HCT116 (cell line): ENCODE results near the gene XPA.

Source experiments
- ATF3 ChIP-seq: IDR thresholded peaks from 2 replicates; pipeline ENCODE4 v1.6.1; 2012
- CBX3 ChIP-seq: IDR thresholded peaks from 2 replicates; pipeline ENCODE4 v1.6.1; 2012; ENCODE audit warnings: low read depth
- CTCF ChIP-seq, 3 experiments: fragments of 200-600 bp in 1 of 3; sonication (generic) in 1 of 3; IDR thresholded peaks in 2 of 3; conservative IDR thresholded peaks in 1 of 3; 2 replicates each; pipeline ENCODE4 v1.5.1; 2012 to 2017; ENCODE audit warnings: low read depth in 2 of 3, low read length in 2 of 3, antibody characterized with exemption in 1 of 3, borderline replicate concordance in 1 of 3, control low read depth in 1 of 3, mild to moderate bottlenecking in 1 of 3, mixed read lengths in 1 of 3, mixed run types in 1 of 3, moderate library complexity in 1 of 3; ENCODE audit not compliant: insufficient read depth in 1 of 3
- EGR1 ChIP-seq: IDR thresholded peaks from 2 replicates; pipeline ENCODE4 v1.6.1; 2012; ENCODE audit warnings: low read depth
- ELF1 ChIP-seq: IDR thresholded peaks from 2 replicates; pipeline ENCODE4 v1.6.1; 2012; ENCODE audit warnings: low read depth, borderline replicate concordance
- EZH2 ChIP-seq: fragments of 200-600 bp; sonication (generic); IDR thresholded peaks from 2 replicates; pipeline ENCODE4 v1.6.1; 2017; ENCODE audit warnings: antibody characterized with exemption, mixed run types
- EZH2phosphoT487 ChIP-seq: fragments of 200-600 bp; IDR thresholded peaks from 2 replicates; pipeline ENCODE4 v1.6.1; 2018; ENCODE audit warnings: antibody characterized with exemption, borderline replicate concordance
- POLR2A ChIP-seq: IDR thresholded peaks from 2 replicates; pipeline ENCODE4 v1.7.0; 2011; ENCODE audit warnings: borderline replicate concordance; ENCODE audit not compliant: insufficient read depth, insufficient read length; ENCODE audit errors: extremely low read depth
- POLR2AphosphoS5 ChIP-seq: IDR thresholded peaks from 2 replicates; pipeline ENCODE4 v1.6.1; 2011; ENCODE audit warnings: mild to moderate bottlenecking, low read depth, low read length, moderate library complexity
- RAD21 ChIP-seq: IDR thresholded peaks from 2 replicates; pipeline ENCODE4 v1.6.1; 2012; ENCODE audit warnings: low read depth, mild to moderate bottlenecking
- TCF7L2 ChIP-seq: IDR thresholded peaks from 2 replicates; pipeline ENCODE4 v1.7.0; 2011; ENCODE audit warnings: borderline replicate concordance, inconsistent platforms; ENCODE audit not compliant: insufficient read depth, insufficient read length; ENCODE audit errors: extremely low read depth
- YY1 ChIP-seq: IDR thresholded peaks from 2 replicates; pipeline ENCODE4 v1.6.1; 2011; ENCODE audit warnings: low read length, low read depth, moderate library complexity, mild to moderate bottlenecking; ENCODE audit not compliant: insufficient replicate concordance; ENCODE audit errors: extremely low read depth
- ZFX ChIP-seq: fragments of 450-650 bp; IDR thresholded peaks from 2 replicates; pipeline ENCODE4 v1.6.1; 2017
- TF ChIP-seq, protein P1 (sequence below): IDR thresholded peaks from 2 replicates; pipeline ENCODE4 v1.6.1; 2012; ENCODE audit warnings: low read depth

DNA sequence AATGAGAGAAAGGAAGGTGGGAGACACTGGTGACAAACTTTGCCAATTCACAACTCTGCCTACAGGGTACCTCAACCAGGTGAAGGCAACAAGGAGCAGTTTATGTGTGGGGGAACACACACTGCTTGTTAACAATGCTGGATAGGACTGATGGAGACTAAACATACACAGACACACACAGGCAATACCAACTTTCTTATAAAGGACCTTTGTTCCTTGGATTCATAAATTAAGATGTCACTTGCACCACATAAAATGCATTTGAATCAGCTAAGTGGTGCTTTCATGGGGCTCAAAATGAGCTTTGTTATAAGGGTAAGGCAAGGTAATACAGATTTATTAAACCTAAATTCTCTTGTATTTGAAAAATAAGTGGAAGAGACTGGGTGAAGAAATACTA is 68.0 kb downstream of the XPA start:
- TF ChIP-seq EZH2 (no peak), ELF1 (no peak), YY1 (no peak), EZH2phosphoT487 (no peak), POLR2A (no peak), CTCF (IDR thresholded peaks at IDR 0.05 in 2 of 3, conservative IDR thresholded peaks at IDR 0.05 in 1 of 3; ENCODE audit: borderline replicate concordance in 1 of 3, insufficient read depth in 1 of 3, low read depth in 2 of 3, low read length in 2 of 3) (0 out of 6 replicates have a peak, but pooled peaks of 1 of the 3 experiments have one; percentile 3), POLR2AphosphoS5 (no peak), RAD21 (no peak), TCF7L2 (no peak), CBX3 (no peak), ZFX (no peak), EGR1 (no peak), ATF3 (no peak)
- TF ChIP-seq, protein P1, sequence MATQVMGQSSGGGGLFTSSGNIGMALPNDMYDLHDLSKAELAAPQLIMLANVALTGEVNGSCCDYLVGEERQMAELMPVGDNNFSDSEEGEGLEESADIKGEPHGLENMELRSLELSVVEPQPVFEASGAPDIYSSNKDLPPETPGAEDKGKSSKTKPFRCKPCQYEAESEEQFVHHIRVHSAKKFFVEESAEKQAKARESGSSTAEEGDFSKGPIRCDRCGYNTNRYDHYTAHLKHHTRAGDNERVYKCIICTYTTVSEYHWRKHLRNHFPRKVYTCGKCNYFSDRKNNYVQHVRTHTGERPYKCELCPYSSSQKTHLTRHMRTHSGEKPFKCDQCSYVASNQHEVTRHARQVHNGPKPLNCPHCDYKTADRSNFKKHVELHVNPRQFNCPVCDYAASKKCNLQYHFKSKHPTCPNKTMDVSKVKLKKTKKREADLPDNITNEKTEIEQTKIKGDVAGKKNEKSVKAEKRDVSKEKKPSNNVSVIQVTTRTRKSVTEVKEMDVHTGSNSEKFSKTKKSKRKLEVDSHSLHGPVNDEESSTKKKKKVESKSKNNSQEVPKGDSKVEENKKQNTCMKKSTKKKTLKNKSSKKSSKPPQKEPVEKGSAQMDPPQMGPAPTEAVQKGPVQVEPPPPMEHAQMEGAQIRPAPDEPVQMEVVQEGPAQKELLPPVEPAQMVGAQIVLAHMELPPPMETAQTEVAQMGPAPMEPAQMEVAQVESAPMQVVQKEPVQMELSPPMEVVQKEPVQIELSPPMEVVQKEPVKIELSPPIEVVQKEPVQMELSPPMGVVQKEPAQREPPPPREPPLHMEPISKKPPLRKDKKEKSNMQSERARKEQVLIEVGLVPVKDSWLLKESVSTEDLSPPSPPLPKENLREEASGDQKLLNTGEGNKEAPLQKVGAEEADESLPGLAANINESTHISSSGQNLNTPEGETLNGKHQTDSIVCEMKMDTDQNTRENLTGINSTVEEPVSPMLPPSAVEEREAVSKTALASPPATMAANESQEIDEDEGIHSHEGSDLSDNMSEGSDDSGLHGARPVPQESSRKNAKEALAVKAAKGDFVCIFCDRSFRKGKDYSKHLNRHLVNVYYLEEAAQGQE: no peak
